HT-29 (cell line): ENCODE results near the gene GRB10. TPM values are rescaled to one million over a fixed set of nuclear protein-coding genes. Genes with fewer than 3 reads are reported as not detected.
A peak's percentile ranks its signal among the peaks of the same experiment; 100 is the strongest.

Source experiments
- DNase-seq: peaks from one replicate; pipeline ENCODE4 v3.0.0-alpha.2; 2015; ENCODE audit warnings: low spot score
- total RNA-seq: library from RNA; depleted of rRNA; stranded (reverse); fragments of >200 nt; shearing (Covaris generic); gene quantifications from 2 replicates; pipeline ENCODE4 v1.2.3, GENCODE V29; 2014

Gene GRB10
- total RNA-seq, 1 experiment from 2014 or later = 6.6 TPM

DNA sequence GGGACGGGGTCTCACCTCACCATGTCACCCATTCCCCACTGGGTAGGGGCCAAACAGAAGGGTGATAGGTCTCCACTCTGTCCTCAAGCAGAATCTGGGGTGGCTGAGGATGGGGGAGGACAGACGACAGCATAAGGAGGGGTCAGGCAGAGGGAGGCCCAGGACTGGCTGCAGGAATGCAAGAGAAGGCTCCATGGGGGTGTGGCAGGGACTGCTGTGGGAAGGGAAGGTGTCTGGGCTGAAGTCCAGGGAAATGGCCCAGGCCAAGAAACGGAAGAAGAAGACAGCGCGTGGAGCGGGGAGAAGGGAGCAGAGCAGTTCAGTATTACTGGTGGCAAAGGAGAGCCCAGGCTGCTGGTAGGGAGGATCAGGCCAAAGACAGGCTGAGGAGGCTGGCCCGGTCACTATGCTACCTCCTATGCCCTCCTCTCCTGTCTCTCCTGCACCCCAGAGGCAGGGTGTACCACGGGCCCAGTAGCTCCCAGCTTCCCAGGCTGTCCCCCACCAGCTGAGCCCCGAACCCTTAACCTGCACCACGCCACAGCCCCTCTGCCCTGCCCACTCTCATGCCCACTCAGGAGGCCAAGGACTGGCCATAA, 60.9 kb downstream of the GRB10 start:
- DNase-seq = no peak

DNA sequence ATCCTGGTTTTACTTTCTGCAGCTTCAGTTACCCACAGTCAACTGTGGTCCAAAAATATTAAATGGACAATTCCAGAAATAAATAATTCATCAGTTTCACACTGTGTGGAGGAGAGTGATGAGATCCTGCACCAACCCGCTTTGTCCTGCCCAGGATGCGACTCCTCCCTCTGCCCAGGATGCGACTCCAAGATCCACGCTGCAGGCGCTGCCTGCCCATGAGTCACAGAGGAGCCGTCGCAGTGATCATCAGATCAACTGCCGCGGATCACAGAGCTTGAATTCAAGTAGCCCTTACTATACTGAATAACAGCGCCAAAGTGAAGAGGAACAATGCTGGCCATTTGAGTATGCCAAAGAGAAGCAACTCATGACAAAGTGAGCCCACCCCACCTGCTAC, 61.5 kb downstream of the GRB10 start:
- DNase-seq = no peak

DNA sequence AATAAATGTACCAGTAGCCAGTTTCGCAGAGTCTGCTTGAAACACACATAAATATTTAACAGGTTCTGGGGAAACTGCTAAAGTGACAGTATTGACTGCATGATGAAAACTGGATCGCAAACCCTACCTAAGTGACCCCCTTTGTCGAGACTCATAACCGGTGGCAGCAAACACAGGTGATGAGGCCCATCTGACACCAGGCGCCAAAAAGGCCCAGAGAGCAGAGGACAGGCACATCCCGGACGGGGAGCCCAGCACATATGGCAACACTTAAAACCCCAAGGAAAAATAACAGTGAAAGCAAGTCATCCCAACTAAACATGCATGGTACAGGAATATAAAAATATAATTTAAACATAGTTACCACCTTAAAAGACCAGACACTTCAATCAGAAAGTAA, 62.4 kb downstream of the GRB10 start:
- no peak for DNase-seq

DNA sequence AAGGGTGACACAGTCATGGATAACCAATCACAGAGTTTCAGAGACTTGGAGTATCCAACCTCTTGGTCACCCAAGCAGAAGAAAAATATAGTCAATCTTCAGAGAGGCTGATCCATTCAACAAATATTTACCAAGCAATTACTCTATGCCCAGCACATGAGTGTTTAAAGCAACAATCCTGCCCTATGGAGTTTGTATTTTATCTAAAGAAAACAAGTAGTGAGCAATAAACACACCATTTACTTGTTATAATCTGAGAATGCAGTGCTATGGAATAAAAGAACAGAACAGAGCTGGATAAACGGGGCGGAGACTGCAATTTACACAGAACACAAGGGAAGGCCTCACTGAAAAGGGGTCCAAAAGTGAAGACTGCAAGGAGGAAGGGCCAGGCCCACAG, 63.8 kb downstream of the GRB10 start:
- no peak for DNase-seq

DNA sequence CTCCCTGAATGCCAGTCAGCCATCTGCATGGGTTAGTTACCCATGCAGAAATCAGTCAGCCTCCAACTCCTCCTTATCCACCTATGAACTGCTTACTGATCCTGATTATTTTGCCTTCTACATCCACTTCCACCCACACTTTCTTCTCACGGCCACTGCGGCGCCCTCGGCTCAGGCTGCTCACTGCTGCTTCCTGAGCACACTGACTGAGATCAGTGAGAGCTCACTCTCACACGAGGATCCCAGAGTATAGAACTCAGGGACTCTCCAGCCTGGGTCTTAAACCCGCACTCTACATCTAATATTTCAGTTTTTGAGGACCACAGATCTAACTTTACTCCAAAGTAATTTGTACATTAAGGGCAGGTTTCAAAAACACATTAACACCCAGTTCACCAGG, 64.4 kb downstream of the GRB10 start:
- no peak for DNase-seq

DNA sequence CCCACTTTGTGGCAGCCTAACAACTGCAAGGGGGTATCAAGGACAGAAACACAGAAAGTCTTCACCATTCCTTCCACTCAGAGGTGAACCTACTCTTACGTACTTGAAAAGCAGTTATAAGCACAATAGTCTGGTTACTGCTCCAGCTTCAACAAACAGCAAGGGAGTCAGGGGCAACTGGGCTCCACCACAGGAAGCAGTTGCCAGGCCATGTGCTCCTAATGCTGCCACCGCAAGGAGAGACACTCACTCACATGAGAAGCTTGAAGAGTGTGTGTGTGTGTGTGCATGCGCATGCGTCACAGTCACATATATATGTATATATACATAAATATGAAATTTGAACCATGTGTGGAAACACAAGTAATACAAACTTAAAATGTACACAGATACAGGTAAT, 65.5 kb downstream of the GRB10 start:
- no peak for DNase-seq

DNA sequence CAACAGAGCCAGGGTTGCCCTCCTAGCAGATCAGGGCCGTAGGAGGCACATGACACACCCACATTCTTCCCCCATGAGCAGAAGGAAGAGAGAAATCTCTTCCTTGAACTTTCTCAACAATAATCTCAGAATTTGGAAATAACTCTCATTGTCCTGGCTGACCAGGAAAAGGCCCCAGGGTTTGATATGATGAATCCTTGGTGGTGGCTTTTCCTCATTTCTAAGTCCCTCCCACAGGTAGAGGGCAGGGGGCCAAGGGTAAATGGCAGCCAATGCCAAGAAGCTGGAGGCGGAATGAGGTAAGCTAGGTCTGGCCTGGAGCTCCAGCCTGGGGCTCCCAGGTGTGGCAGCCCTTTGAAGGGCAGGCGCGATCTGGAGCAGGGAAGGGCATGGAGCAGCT, 67.8 kb downstream of the GRB10 start:
- no peak for DNase-seq

DNA sequence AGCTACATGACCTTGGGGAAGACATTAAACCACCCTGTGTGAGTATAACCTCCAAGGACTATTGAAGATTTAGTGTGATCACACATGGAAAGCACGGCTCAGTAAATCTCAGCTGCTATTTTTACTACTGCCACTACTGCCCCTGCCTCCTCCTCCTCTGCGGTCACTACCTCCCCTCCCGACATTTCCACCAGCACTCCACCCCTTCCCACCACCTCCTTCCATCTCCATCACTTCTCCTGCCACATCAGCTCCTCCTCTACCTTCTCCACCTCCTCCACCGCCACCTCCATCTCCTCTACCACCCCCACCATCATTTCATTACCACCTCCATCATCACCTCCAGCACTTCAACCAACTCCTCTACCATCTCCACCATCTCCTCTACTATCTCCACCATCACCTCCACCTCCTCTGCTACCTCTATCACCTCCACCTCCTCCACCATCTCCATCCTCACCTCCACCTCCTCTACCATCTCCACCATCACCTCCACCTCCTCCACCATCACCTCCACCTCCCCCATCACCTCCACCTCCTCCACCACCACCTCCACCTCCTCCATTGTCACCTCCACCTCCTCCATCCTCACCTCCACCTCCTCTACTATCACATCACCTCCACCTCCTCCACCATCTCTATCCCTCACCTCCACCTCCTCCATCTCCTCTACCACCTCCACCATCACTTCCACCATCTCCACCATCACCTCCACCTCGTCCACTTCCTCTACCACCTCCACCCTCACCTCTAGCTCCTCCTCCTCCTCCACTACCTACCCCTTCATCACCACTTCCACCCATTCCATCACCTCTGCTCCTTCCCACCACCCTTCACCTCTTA, 69.4 kb downstream of the GRB10 start:
- DNase-seq = no peak

DNA sequence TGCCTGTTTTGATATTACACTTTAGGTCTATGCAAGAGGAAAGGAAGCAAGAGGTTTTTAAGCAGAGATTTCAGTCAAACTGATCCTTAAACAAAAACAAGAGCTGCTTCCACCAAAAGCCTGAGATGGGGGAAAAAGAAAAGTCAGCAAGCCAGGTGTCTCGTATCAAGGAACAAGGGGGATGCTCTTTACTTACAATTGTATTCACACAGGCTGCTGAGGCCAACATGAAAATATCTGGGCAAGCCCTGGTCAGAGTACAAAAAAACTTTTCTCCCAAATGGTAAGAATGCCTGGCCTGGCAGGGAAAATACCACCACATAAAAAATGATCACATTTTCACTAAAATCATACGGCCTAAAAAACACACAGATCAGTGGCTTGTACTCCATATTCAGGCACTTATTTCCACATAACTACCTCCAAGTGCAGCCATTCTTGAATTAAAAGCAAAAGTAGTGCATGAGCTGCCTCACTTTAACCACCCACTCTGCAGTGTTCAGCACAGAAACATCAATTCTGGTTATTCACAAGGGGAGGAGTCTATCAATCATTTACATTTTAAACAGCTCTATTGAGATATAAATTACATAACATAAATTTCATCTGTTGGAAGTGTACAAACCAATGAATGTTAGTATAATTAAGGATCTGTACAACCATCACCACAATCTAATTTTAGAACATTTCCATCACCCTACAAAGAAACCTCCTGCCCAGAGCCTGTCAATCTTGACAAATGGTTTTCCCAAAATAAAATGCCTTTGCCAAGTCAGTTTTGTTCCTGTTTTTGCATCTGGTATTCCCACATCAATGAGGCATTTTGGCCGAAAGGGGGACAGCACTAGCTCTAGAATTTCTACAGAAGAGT, 70.2 kb downstream of the GRB10 start:
- DNase-seq = no peak

DNA sequence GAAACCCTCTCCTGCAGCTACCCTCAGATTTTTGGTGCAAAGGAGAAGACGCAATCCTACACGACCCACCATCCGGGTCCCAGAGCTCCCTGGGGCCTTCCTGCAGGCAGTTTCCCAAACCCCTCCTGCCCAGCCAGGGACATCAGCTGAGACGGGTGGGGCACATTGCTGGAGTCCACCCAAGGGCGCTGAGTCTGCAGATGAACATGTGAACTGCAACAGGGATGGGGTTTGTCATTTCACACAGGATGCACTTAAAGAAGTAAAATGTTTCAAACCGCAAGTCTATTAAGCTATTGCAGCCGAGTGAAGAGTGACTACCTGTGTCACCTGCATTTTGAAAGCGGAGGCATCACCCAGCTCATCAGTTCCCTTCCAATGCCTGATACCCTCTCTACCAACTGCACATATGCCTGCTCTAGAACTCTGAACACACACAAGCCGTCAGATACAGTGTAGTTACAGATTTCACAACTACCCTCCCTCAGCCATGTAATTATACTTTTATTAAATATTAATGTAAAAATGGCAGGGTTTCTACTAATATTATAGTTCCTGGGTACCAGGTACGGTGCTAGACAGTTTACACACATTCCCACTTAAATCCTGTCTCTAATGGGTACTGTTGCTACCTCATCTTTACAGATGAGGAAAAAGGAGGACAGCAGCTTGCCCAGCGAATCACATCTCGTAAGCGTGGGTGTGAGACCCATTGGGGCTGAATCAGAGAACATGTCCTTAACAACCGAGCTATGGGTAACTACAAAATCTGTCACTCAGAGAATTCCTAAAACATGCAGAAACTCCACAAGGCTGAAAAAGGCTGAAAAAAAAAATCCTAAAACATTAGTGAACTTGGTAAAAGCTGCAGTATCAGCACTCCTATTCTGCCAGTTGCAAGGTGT, 71.2 kb downstream of the GRB10 start:
- no peak for DNase-seq

DNA sequence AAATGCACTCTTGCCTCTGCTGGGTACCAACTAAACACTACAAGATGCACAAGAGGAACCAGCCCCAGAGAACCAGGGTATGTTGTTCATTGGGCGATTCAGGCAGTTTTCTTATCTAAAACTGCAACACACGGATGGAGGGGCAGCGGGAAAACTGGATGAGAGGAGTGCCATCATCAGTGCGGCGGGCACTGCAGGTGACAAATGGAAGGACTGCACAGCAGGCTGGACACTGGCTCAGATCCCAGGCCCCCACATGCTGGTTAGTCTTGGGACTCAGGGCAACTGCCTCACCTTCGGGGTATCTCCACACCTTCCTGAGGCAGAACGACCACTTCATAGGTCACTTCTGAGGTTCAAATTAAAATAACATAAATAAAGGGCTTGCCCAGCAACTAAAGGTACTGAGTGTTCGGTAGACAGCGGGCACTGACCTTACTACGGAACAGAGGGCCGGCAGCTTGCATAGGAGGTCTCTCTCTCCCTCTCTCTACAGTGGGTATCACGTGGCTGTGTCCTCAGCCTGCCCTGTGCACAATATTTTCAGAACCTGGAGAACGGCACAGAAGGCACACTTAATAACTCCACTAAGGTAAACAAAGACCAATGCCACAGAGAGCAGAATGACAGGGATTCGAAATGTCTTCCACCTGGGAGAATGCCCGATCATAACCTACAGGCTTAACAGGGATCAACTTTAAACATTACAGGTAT, 72.1 kb downstream of the GRB10 start:
- DNase-seq = no peak

DNA sequence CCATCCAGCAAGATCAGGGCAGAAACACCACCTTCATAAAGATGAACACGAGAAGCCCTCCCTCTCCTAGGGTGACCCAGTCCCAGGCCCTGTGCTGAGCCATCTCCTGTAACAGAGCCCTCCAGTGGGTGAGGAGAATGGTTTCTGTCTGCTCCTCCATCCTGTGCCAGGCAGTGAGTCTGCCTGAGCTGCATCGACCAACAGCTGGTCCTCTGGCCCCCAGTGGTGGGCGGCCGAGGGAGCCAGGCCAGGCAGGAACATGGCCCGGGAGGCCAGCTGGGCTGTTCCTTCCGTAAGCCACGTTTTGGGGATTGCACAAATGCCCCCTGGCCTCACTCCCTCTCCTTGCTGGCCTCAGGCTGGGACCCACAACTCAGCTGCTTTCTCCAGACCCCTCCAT, 73.5 kb downstream of the GRB10 start:
- no peak for DNase-seq

DNA sequence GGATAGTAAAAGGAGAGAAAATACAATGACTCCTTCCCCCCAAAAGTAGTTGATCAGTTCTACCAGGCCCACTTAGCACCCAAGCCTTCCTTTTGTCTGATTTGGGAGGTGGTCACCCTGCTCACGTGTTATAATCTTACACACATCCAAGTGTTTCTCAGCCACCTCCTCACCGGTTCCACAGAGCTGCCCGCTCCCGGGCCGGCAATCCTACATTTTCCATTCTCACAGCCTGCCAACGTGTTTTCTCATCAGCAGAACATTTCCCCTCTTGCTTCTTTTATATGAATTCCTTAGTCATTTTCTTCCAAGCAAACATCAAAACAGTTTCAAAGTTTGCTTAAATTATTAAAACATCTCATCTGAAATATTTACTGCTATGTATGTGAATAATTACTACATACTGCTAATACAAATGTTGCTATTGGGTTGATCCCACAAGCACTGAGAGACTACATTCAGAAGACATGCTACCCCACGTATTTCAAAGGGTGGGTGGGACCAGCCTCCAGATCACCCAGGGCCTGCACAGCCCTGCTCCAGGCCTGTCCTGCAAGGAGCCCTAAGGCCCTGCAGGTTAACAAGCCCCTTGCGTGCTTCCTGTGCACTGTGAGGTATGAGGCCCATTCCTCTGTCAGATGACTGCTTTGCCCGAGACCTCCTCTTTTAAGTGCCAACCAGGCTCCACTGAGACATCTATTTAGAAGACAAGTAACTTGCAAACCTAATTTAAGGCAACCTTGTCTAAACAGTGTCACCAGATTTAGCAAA, 75.3 kb downstream of the GRB10 start:
- DNase-seq = no peak

DNA sequence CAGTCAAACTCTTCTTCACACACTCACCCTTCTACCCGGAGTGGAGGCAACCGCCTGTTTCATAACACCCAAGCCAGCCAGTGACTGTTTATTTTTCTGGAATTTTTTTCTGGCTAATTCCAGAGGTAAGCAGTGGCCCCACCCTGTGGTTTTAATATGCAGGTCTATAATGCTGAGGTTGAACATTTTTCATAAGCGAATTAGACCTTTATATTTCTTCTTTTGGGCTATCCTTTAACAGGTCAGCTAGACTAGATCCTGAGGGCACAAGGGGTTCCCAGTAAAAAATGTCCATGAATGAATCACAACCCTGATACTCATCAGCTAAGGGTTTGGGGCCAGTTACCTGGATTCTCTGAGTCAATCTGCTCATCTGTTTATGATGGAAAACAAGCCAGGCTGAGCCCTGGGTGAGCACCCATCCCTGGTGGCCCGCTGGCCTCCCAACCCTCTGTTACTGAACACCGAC, 76.2 kb downstream of the GRB10 start:
- DNase-seq = no peak

DNA sequence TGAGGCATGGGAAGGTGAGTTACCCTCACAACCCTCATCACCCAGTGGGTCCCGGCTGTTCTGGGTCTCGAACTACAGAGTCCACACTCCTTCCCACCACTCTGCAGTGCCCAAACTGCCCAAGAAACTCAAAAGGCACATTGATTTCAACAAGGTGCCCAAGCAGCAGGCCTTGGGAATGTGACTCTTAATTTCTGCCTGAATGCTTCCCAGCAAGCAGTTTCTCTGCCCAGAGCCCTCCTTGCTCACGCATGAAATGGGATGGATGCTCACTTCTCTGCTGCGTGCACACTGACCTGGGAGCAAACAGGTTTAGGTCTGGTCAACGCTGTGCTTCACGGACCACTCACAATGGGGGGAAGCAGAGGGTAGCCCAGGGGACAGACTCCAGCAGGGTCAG, 77.9 kb downstream of the GRB10 start:
- DNase-seq = no peak

DNA sequence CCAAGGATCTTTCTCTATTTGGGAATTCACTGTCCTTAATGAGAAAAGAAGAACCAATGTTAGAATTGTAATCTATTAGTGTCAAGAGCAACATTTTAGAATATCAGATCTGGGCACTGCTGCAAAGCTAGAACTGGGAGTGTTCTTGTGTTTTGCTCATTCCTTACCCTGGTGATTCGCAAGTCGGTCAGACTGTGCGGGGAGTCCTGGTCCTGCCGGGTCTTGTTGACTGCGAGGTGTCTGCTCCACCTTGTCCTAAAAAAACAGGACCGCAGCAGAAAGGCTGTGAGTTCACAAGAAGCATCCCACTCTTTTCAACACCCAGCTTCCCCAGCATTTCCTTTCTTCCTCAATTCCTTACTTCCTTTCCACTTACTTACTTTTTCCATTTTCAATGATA, 79.0 kb downstream of the GRB10 start:
- no peak for DNase-seq

DNA sequence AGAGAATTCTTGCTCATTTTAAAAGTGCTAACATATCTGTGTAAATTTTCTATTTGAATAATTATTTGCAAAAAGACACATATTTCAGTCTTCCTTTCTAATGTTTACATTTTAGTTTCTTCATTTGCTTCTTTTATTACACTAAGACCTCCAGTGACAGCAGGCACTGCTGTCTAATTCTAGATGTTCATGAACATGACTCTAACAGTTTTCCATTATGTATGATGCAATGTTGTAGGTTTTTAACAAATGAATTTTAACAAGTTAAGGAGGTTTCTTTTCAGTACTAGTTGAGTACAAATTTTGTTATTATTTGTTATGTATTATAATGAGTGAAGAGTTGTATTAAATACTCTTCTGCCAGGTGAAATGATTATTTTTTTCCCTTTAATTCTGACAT, 83.6 kb downstream of the GRB10 start:
- no peak for DNase-seq

DNA sequence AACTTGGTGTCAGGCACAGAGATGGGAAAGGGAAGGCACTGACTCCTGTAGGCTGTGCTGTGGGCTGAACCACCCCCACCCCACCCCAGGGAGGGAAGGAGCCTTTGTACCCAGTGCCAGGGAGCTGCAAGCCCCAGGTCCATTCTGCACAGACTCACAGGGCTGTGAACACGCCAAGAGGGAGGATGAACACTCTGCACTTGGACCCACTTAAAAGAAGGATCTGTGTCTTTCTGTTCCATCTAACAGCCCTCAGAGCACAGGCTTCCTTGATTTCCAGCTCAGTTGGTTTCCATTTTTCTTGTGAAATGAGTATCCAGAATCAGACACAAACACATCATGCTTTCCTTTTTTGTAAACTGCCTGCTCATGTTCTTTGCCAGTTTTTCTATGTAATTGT, 84.9 kb downstream of the GRB10 start:
- no peak for DNase-seq

DNA sequence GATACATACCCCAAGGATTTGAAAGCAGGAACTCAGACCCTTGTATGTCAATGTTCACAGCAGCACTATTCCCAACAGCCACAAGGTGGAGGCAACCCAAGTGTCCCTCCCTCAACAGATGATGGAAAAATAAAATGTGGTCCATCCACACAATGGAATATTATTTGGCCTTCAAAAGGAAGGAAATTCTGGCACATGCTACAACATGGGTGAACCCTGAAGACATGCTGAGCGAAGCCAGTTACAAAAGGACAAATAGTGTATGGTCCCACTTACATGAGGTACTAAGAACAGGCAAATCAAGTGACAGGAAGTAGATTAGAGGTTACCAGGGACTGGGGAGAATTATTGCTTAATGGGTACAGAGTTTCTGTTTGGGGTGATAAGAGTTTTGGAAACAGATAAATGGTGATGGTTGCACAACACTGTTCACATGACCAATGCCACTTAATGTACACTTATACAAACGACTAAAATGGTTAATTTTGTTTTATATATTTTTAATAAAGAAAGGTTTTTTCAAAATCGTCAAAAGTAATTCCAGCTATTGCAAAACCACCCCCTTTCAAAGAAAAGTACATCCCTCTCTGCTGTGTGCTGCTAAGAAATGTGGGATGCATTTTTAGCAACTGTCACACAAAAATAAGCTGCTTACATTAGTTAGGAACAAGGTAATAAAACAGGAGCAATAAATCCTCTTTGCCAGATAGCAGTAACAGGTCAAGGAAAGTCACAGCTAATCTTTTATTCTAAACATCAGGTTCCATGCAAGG, 85.7 kb downstream of the GRB10 start:
- DNase-seq = peak; percentile 28
